ENCODE results near the gene CACNA1G. TPM values are rescaled to one million over a fixed set of nuclear protein-coding genes. Genes with fewer than 3 reads are reported as not detected.

CACNA1G gene
- total RNA-seq, 2 experiments from 2014 or later, result not detected

DNA sequence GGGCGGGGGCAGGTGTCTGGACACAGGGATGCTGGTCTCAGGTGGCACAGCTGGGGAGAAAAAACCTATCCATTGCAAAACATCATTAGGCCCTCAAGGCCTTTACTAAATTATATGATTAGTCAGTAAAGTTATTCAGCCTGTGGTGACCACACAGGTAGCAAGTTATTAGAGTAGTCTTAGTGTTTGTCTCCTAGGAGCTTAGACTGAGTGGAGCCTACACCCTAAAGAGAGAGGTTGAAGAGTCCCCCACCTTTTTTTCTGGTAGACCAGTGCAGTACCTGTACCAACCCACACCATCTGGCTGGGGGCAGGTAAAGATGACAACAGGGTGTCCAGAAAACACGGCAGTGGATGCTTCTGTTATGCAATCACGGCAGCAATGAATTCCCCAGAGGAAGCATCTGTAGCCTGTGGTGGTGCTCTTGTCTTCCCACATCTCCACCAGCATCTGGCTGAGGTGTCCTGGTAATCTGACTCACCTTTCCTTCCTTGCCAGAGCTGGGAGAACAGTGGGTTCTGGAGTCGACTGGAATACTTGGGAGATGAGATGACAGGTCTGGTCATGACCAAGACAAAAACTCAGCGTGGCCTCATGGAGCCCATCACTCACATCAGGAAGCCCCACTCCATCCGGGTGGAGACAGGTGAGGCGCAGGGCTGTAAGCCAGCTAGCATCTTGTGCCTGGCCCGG lies 41.2 kb upstream of the CACNA1G start:
- no peaks in the 10 kb centered on the region for H3K4me1 ChIP-seq (ENCODE audit: insufficient read depth, low read length, poor library complexity, severe bottlenecking)
- TF ChIP-seq, protein P1, sequence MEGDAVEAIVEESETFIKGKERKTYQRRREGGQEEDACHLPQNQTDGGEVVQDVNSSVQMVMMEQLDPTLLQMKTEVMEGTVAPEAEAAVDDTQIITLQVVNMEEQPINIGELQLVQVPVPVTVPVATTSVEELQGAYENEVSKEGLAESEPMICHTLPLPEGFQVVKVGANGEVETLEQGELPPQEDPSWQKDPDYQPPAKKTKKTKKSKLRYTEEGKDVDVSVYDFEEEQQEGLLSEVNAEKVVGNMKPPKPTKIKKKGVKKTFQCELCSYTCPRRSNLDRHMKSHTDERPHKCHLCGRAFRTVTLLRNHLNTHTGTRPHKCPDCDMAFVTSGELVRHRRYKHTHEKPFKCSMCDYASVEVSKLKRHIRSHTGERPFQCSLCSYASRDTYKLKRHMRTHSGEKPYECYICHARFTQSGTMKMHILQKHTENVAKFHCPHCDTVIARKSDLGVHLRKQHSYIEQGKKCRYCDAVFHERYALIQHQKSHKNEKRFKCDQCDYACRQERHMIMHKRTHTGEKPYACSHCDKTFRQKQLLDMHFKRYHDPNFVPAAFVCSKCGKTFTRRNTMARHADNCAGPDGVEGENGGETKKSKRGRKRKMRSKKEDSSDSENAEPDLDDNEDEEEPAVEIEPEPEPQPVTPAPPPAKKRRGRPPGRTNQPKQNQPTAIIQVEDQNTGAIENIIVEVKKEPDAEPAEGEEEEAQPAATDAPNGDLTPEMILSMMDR (conservative IDR thresholded peaks at IDR 0.05; ENCODE audit: low read length), result no peak
- no peak for TF ChIP-seq EZH2phosphoT487 (IDR thresholded peaks at IDR 0.05; ENCODE audit: borderline replicate concordance, low read depth, low read length)
- BruUV-seq (replicated peaks), result no TSS peak
- no peaks in the 10 kb centered on the region for H4K20me1 ChIP-seq (ENCODE audit: insufficient read depth, low read length)
- no peaks in the 10 kb centered on the region for H3K9me2 ChIP-seq (ENCODE audit: insufficient read depth, low read length)
- no peak overlapping the region for H2AFZ ChIP-seq (ENCODE audit: low read length)
- H3K36me3 ChIP-seq (ENCODE audit: insufficient read depth, low read length), result no peaks in the 10 kb centered on the region
- no peak for DNase-seq (ENCODE audit: low spot score)
- ChIA-PET POLR2A (no interaction called here), CTCF (ENCODE audit: unreplicated experiment) (no interaction called here)
- H3K79me2 ChIP-seq (ENCODE audit: insufficient read depth, low read depth, low read length), result no peaks in the 10 kb centered on the region
- no peak overlapping the region for H3K27ac ChIP-seq (ENCODE audit: low read depth, low read length, poor library complexity, severe bottlenecking)
- intact Hi-C loops (cut with micrococcal nuclease; ENCODE audit: unreplicated experiment), result no loop called here
- H3K4me3 ChIP-seq (ENCODE audit: low read depth, low read length, poor library complexity, severe bottlenecking), result no peak overlapping the region
- H3K9me3 ChIP-seq (ENCODE audit: low read length), result no peaks in the 10 kb centered on the region
- no peak overlapping the region for H3K4me2 ChIP-seq (ENCODE audit: low read length)

DNA sequence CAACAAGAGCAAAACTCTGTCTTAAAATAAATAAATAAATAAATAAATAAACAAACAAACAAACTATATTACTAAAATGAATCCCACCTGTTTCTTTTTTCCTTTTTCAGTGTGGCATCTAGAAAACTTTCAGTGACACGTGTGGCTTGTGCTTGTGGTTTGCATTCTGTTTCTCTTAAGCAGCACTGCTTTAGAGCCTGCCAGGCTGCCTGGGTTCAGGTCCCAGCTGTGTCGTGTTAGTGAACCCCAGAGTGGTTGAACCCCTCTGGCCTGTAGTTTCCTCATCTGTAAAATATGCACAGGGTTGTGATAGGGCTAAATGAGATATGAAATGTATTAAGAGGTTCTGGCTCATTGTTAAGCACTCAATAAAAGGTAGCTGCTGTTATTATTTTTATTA lies 40.0 kb upstream of the CACNA1G start:
- no peaks in the 10 kb centered on the region for H3K9me3 ChIP-seq (ENCODE audit: low read length)
- H3K79me2 ChIP-seq (ENCODE audit: insufficient read depth, low read depth, low read length), result no peaks in the 10 kb centered on the region
- no peak overlapping the region for H3K4me3 ChIP-seq (ENCODE audit: low read depth, low read length, poor library complexity, severe bottlenecking)
- ChIA-PET CTCF (ENCODE audit: unreplicated experiment) (no interaction called here), POLR2A (interaction anchor here (0.6 kb wide), 1 partner anchor 163 kb away, joined by 3 read pairs; no protein-coding TSS in a partner anchor)
- H3K9me2 ChIP-seq (ENCODE audit: insufficient read depth, low read length), result no peaks in the 10 kb centered on the region
- DNase-seq (ENCODE audit: low spot score), result no peak
- no peaks in the 10 kb centered on the region for H4K20me1 ChIP-seq (ENCODE audit: insufficient read depth, low read length)
- no peaks in the 10 kb centered on the region for H3K36me3 ChIP-seq (ENCODE audit: insufficient read depth, low read length)
- intact Hi-C loops (cut with micrococcal nuclease; ENCODE audit: unreplicated experiment), result no loop called here
- no peak overlapping the region for H3K27ac ChIP-seq (ENCODE audit: low read depth, low read length, poor library complexity, severe bottlenecking)
- TF ChIP-seq EZH2phosphoT487 (IDR thresholded peaks at IDR 0.05; ENCODE audit: borderline replicate concordance, low read depth, low read length), result no peak
- TF ChIP-seq, protein P1 (conservative IDR thresholded peaks at IDR 0.05; ENCODE audit: low read length), result no peak
- no peaks in the 10 kb centered on the region for H3K4me1 ChIP-seq (ENCODE audit: insufficient read depth, low read length, poor library complexity, severe bottlenecking)
- no peak overlapping the region for H3K4me2 ChIP-seq (ENCODE audit: low read length)
- H2AFZ ChIP-seq (ENCODE audit: low read length), result no peak overlapping the region
- BruUV-seq (replicated peaks), result no TSS peak

DNA sequence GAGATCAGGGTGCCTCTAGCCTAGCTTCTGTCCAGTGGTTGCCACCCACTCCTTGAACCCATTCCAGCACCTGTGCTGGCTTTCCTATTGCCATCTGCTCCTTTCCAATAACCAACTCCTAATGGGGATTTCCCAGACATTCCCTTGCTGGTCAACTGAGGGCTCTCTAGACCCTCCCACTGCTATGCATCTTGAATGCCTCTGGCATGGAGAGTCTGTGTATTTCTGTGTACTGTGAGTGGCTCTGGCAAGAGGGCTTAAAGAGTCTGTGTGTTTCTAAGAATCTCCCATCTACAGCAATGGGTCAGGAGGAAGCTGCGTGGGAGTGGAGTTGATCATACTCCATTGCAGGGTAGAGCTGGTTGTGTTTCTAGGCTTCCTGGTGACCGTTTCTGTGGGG lies 39.0 kb upstream of the CACNA1G start:
- Histone ChIP-seq H3K36me3 (ENCODE audit: insufficient read depth, low read length) (no peaks in the 10 kb centered on the region), H3K4me1 (ENCODE audit: insufficient read depth, low read length, poor library complexity, severe bottlenecking) (no peaks in the 10 kb centered on the region), H2AFZ (ENCODE audit: low read length) (no peak overlapping the region), H3K9me3 (ENCODE audit: low read length) (no peaks in the 10 kb centered on the region), H3K4me2 (ENCODE audit: low read length) (no peak overlapping the region), H3K27ac (ENCODE audit: low read depth, low read length, poor library complexity, severe bottlenecking) (no peak overlapping the region), H3K79me2 (ENCODE audit: insufficient read depth, low read depth, low read length) (no peaks in the 10 kb centered on the region), H3K4me3 (ENCODE audit: low read depth, low read length, poor library complexity, severe bottlenecking) (no peak overlapping the region), H4K20me1 (ENCODE audit: insufficient read depth, low read length) (no peaks in the 10 kb centered on the region), H3K9me2 (ENCODE audit: insufficient read depth, low read length) (no peaks in the 10 kb centered on the region)
- no peak for DNase-seq (ENCODE audit: low spot score)
- ChIA-PET CTCF (ENCODE audit: unreplicated experiment) (no interaction called here), POLR2A (no interaction called here)
- TF ChIP-seq, protein P1 (conservative IDR thresholded peaks at IDR 0.05; ENCODE audit: low read length), result no peak
- no peak for TF ChIP-seq EZH2phosphoT487 (IDR thresholded peaks at IDR 0.05; ENCODE audit: borderline replicate concordance, low read depth, low read length)
- intact Hi-C loops (cut with micrococcal nuclease; ENCODE audit: unreplicated experiment), result no loop called here
- no TSS peak for BruUV-seq (replicated peaks)
